Ishikawa (cell line): ENCODE data around the gene SUV39H1.

Experiments
- CREB1 ChIP-seq: IDR thresholded peaks from 2 replicates; pipeline ENCODE4 v1.6.1; 2012; ENCODE audit warnings: low read depth
- EP300 ChIP-seq: IDR thresholded peaks from 2 replicates; pipeline ENCODE4 v1.6.1; 2012; ENCODE audit warnings: borderline replicate concordance
- NFIC ChIP-seq: IDR thresholded peaks from 2 replicates; pipeline ENCODE4 v1.6.1; 2012
- TEAD4 ChIP-seq: IDR thresholded peaks from 2 replicates; pipeline ENCODE4 v1.6.1; 2012

DNA sequence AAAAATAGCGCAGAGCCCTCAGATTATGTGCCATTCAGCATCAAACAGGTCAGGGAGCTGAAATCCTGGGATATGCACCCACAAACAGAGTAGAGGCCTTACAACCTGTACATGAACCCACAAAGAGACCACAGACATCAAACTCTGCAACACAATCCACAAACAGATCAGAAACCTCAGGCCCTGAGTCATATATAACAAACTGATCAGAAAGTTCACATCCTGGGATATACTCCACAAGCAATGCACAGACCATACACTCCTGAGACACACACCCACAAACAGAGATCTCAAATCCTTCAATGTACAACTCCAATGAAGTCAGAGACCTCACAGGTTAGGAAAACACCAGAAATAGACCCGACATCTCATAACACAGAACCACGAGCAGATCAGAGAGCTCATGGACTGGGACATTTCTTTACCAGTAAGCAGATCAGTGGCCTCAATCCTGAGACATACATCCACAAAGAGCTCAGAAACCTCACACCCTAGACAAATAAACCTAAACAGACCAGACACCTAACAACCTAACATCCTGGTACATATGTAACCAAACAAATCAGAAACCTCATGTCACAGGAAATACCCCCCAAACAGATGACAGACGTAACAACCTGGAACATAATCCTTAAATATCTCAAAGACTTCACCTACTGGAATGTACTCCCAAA is 24.2 kb downstream of the SUV39H1 start:
- TF ChIP-seq CREB1 (no peak), NFIC (no peak), EP300 (no peak), TEAD4 (no peak)
